ENCODE data around the gene PFKFB3. TPM values are rescaled to one million over a fixed set of nuclear protein-coding genes. Genes with fewer than 3 reads are reported as not detected.

PFKFB3 gene
- total RNA-seq, 1 donor from 2014 or later = 44.5 TPM

DNA sequence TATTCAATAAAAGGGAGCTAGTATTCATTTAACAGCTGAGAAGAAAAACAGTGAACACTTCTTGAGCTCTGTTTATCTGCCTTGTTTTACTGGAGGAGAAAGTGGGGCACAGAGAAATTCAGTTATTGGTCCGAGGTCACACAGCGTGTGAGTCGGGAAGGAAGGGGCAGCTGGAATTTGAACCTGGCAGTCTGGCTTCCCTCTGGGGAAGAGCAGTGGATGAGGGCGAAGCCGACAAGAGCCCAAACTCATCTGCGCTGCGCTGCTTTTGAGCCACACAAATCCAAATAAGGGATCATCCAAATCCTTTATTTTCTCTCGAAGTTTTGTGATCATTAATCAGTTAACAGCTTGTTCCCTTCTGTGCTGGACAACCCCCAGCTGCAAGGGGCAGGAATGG is 23.7 kb upstream of the PFKFB3 start:
- H3K27me3 ChIP-seq (ENCODE audit: control insufficient read depth, insufficient read depth, low read length) = no peaks in the 10 kb centered on the region
- DNase-seq (ENCODE audit: low read depth) = no peak
- no peak overlapping the region for H3K4me3 ChIP-seq (ENCODE audit: low read depth, low read length)
- H3K36me3 ChIP-seq (ENCODE audit: control insufficient read depth, insufficient read depth, low read length) = no peaks in the 10 kb centered on the region
- TF ChIP-seq, protein P1, sequence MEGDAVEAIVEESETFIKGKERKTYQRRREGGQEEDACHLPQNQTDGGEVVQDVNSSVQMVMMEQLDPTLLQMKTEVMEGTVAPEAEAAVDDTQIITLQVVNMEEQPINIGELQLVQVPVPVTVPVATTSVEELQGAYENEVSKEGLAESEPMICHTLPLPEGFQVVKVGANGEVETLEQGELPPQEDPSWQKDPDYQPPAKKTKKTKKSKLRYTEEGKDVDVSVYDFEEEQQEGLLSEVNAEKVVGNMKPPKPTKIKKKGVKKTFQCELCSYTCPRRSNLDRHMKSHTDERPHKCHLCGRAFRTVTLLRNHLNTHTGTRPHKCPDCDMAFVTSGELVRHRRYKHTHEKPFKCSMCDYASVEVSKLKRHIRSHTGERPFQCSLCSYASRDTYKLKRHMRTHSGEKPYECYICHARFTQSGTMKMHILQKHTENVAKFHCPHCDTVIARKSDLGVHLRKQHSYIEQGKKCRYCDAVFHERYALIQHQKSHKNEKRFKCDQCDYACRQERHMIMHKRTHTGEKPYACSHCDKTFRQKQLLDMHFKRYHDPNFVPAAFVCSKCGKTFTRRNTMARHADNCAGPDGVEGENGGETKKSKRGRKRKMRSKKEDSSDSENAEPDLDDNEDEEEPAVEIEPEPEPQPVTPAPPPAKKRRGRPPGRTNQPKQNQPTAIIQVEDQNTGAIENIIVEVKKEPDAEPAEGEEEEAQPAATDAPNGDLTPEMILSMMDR (IDR thresholded peaks at IDR 0.05; ENCODE audit: insufficient read depth, low read length, poor library complexity, severe bottlenecking) = no peak

DNA sequence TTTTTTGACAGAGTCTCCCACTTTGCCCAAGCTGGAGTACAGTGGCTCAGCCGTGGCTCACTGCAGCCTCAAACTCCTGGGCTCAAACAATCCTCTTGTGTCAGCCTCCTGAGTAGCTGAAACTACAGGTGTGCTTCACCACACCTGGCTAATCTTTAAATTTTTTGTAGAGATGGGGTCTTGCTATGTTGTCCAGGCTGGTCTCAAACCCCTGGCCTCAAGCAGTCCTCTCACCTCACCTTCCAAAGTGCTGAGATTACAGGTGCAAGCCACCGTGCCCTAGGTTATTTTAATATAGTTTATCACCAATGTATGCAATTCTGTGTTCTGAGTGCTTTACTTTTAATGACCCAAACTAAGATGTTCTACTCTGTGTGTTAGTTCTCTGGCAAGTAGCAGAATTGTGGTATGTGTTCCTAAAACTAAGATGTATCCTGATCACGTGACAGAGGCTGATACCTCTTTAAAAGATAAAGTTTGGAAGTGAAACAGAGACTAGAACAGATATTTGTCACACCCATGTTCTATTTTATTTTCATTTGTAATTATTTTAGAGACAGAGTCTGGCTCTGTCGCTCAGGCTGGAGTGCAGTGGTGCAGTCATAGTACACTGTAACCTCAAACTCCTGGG is 22.1 kb upstream of the PFKFB3 start:
- Histone ChIP-seq H3K27me3 (ENCODE audit: control insufficient read depth, insufficient read depth, low read length) (no peaks in the 10 kb centered on the region), H3K36me3 (ENCODE audit: control insufficient read depth, insufficient read depth, low read length) (no peaks in the 10 kb centered on the region), H3K4me3 (ENCODE audit: low read depth, low read length) (no peak overlapping the region)
- TF ChIP-seq, protein P1 (IDR thresholded peaks at IDR 0.05; ENCODE audit: insufficient read depth, low read length, poor library complexity, severe bottlenecking) = no peak
- no peak for DNase-seq (ENCODE audit: low read depth)

DNA sequence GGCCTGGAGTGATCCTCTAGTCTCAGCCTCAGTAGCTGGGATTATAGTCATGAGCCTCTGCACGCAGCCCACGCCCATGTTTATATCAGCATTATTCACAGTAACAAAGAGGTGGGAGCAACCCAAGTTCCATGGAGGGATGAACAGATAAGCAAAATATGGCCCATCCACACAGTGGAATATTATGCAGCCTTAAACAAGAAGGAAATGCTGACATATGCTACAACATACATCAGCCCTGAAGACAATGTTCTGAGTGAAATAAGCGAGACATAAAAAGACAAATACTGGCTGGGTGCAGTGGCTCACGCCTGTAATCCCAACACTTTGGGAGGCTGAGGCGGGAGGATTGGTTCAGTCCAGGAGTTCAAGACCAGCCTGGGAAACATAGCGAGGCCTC is 21.5 kb upstream of the PFKFB3 start:
- H3K36me3 ChIP-seq (ENCODE audit: control insufficient read depth, insufficient read depth, low read length) = no peaks in the 10 kb centered on the region
- no peak for DNase-seq (ENCODE audit: low read depth)
- no peaks in the 10 kb centered on the region for H3K27me3 ChIP-seq (ENCODE audit: control insufficient read depth, insufficient read depth, low read length)
- no peak overlapping the region for H3K4me3 ChIP-seq (ENCODE audit: low read depth, low read length)
- TF ChIP-seq, protein P1 (IDR thresholded peaks at IDR 0.05; ENCODE audit: insufficient read depth, low read length, poor library complexity, severe bottlenecking) = no peak

DNA sequence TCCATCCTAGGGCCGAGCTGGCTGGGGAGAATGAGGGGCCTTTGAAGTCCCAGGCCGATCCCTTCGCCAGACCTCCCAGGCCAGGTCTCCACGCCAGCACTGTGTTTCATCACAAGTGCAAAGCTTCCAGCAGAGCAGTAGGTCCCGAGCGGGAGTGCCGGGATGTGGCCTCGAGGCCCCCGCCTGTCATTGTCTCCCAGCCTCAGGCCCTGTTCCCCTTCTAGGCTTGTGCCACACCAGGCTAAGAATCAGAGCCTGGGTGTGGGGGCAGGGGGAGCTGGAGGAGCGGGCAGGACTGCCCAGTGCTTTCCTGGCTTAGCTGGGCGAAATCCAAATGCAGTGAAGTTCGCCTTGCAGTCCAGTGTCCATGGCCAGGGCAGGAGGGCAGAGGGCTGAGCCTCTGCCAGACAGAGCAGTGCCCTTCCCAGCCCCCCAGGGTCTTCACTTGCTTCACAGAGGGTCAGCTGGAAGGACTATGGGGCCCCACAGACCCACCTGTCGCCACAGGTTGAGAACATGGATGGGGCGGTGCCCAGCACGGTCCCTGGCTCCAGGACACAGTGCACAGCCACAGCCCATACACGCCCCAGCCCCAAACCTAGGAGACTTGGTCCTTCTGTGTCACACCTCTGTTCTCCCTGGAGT is 20.2 kb upstream of the PFKFB3 start:
- no peak for DNase-seq (ENCODE audit: low read depth)
- Histone ChIP-seq H3K27me3 (ENCODE audit: control insufficient read depth, insufficient read depth, low read length) (no peaks in the 10 kb centered on the region), H3K36me3 (ENCODE audit: control insufficient read depth, insufficient read depth, low read length) (no peaks in the 10 kb centered on the region), H3K4me3 (ENCODE audit: low read depth, low read length) (no peak overlapping the region)
- TF ChIP-seq, protein P1 (IDR thresholded peaks at IDR 0.05; ENCODE audit: insufficient read depth, low read length, poor library complexity, severe bottlenecking) = no peak

DNA sequence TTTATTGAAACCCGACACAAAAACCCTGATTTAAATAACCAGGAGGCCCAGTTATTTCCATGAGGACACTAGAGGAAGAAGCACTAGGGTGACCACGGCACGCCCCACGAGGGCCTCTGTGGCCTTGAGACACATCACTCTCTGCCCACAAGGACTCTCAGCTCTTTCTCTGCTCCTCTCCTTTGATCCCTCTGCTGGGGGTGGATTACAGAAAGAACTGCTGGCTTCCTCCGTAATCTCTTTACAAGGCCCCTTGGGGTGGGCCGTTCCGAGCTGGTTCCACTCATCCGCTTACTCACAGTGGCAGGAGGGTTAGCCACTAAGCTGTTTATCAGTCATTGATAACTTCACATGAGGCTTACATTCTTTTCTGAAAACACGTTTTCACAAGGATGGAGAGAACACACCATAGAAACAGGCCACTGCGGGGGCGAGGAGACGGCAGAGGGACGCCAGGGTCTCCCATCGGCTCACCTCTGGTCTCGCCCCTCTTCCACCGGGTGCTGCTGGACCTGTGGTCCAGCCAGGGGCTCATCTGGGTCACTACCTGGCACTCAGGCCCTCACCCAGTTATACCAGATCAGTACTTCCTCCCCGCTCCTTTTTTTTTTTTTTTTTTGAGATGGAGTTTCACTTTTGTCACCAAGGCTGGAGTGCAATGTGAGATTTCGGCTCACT is 17.6 kb upstream of the PFKFB3 start:
- no peaks in the 10 kb centered on the region for H3K27me3 ChIP-seq (ENCODE audit: control insufficient read depth, insufficient read depth, low read length)
- DNase-seq (ENCODE audit: low read depth) = no peak
- no peak overlapping the region for H3K4me3 ChIP-seq (ENCODE audit: low read depth, low read length)
- no peaks in the 10 kb centered on the region for H3K36me3 ChIP-seq (ENCODE audit: control insufficient read depth, insufficient read depth, low read length)
- TF ChIP-seq, protein P1 (IDR thresholded peaks at IDR 0.05; ENCODE audit: insufficient read depth, low read length, poor library complexity, severe bottlenecking) = no peak

Data from kidney epithelial cell (primary cell).